Skin of body (tissue), 3 donors: ENCODE measurements around the gene ERG. TPM values are rescaled to one million over a fixed set of nuclear protein-coding genes. Genes with fewer than 3 reads are reported as not detected.

Experiments
- DNase-seq: peaks from one replicate; lab custom pipeline; 2025; lab: John Stamatoyannopoulos, UW
- small RNA-seq: library from RNA; depleted of rRNA; stranded (forward); fragments of <200 nt; gene quantifications from one replicate; pipeline ENCODE3, GENCODE V24; 2014; ENCODE audit warnings: low replicate concordance
- total RNA-seq: library from RNA; depleted of rRNA; stranded (reverse); fragments of >200 nt; gene quantifications from one replicate; pipeline ENCODE4 v1.2.3, GENCODE V29; 2014

ERG gene
- total RNA-seq, 1 donor from 2014 or later: 11.9 TPM

DNA sequence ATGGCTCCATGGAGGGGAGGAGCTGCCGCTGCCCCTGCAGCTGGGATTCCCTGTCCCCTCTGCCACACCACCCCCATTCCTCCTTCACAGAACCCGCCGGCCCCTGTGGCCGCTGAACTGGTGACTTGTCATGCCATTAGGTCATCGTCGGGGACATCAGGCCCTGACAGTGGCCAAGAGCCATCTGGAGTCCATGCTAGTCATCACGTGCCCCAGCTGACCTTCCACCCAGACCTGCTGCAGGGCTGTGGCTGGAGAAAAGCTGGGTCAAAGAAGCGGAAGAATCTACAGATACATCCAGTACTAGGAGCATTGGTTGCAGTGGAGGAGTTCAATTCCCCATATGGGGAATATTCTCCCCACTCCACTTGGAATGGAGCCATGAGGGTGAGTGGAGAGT lies 163.4 kb downstream of the ERG start:
- no peak for DNase-seq

DNA sequence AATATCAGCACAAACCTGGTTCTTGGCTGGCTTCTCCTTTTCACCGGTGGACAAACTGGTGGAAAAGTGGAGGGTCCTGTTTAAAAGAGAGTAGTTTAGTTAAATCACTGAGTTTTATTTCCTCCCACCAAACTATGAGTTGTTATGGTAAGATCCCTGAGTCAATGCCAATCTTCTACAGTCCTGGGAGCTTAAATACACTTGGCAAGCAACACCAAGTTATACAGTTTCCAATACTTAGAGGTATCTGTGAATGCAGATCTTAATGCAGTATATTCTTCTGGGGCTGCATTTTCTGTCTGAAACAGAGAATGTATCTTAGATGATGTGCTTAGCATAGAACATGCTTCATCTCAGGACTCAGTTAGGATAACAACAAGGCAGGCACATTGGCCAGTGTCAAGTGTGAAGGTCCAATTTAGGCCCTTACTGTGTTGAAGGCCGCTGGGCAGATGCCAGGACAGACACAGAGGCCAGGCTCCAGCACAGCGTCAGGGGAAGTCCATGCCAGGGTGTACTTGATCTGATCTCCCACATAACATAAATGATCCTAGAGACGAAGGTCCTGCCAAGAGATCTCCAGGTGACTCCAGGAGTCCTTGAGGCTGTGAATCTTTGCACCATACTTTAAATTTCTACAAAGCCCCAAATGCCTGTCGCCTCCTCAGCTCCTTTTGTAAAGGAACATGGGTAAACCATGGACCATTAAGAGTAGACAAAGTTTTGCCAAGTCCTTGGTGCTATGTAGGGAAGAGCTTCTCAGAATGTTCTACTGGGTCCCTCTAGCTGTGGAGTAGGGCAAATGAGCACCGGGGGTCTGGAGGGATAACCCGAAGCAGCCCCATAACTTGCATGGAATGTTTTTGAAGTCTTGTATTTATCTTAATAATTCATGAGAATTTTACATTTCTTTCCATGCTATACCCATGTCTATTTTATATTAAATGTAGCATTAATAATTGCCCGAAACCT lies 164.7 kb downstream of the ERG start:
- no peak for DNase-seq

DNA sequence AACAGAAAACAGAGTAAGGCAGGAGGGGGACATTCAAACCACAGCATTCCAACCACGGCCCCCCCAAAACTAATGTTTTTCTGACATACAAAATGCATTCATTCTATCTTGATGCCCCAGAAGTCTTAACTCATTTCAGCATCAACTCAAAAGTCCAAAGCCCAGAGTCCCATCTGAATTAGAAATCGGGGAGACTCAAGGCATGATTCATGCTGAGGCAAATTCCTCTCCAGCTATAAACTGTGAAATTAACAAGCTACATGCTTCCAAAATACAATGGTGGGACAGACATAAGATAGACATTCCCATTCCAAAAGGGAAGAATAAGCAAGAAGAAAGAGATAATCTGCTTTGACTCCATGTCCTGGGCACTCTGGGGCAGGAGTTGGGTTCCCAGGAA lies 167.6 kb downstream of the ERG start:
- no peak for DNase-seq

Small RNAs within 50 kb of the gene (small RNA-seq; reads per million reads assigned to genes)
- gene SNRPGP13: not detected

Other genes starting within 250 kb of the ERG start
- 3.4 TPM for gene KCNJ15, start 241.5 kb downstream of the ERG start, total RNA-seq